HG03460 (cell line): Measurements from ENCODE around the gene TBL1X.
"Not testable (repeated sequence)": the region's sequence is repeated elsewhere in the genome, so short reads cannot be mapped to it uniquely, and the experiment has no call there.

Experiments
- ATAC-seq: cut with Tn5 transposase; IDR thresholded peaks from one replicate; pipeline ENCODE4 v1.9.1; 2021; ENCODE audit not compliant: unreplicated experiment

Gene TBL1X

GRCh38 chrX:9532349-9532748 is 67.5 kb downstream of the TBL1X start:
- no peak for ATAC-seq

DNA sequence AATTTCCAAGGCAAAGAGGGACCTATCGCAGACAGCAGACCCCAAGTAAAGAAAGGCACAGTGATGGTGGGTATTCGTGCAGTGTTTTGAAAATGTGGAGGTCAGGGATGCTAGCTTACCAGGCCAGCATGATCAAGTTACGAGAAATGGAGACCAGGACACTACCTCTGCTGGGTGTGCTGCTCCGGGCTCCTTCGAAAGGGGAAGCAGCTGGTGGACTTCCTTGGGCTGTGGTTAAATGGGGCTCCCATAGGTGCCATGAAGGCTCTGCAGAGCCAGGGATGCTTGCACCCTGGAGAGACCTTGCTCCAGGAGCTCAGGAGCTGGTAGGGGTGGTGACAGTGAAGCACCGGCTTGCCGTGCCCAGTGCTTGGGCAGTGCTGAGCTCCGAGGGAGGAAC is 68.8 kb downstream of the TBL1X start:
- no peak for ATAC-seq

DNA sequence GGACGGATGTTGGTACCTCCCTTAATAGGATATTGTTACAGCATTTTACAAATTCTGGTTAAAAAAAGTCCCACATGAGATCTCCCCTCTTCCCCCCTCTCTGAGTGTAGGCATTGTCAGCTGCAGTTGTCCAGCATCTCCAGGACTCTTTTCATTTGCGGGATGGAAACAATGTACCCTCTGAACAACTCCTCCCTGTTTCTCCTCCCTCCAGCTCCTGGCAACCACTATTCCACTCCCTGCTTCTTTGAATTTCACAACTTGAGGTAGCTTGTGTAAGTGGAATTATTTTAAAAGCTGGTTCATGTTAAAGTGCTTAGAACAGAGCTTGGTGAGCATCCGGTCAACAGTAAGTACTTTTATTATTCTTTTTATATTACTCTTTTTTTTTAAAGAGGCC is 69.8 kb downstream of the TBL1X start:
- no peak for ATAC-seq

GRCh38 chrX:9535101-9535500 is 70.2 kb downstream of the TBL1X start:
- ATAC-seq: no peak

DNA sequence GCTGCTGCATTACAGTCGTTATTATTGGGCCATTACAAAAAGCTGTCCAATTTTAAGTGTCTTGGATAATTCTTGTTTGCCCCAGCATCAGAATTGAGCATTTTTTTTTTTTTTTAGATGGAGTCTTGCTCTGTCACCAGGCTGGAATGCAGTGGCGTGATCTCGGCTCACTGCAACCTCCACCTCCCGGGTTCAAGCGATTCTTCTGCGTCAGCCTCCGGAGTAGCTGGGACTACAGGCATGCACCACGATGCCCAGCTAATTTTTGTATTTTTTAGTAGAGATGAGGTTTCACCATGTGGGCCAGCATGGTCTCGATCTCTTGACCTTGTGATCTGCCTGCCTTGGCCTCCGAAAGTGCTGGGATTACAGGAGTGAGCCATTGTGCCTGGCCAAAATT is 71.3 kb downstream of the TBL1X start:
- not testable (repeated sequence) for ATAC-seq

DNA sequence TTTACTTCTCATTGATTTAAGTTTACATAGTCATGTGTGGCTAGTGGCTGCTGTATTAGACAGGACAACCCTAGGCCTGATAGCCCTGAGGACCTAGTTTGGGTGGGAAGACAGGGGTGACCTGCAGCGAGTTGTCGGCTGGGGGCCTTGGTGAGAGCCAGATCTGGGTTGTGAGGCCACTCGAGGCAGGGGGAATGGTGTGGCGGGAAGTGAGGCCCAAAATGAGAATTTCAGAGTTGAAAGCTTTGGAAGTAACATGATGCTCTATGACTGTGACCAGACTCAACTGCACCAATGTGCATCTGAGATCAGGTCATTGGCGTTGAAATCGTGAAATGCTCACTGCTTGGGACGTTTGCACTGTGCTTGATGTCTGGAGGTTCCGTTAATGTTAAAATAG is 72.9 kb downstream of the TBL1X start:
- ATAC-seq: no peak

- ATAC-seq: no peak
Measured at GRCh38 chrX:9538544-9539045, 73.7 kb downstream of the TBL1X start.

GRCh38 chrX:9539605-9540387 is 74.9 kb downstream of the TBL1X start:
- ATAC-seq: no peak

DNA sequence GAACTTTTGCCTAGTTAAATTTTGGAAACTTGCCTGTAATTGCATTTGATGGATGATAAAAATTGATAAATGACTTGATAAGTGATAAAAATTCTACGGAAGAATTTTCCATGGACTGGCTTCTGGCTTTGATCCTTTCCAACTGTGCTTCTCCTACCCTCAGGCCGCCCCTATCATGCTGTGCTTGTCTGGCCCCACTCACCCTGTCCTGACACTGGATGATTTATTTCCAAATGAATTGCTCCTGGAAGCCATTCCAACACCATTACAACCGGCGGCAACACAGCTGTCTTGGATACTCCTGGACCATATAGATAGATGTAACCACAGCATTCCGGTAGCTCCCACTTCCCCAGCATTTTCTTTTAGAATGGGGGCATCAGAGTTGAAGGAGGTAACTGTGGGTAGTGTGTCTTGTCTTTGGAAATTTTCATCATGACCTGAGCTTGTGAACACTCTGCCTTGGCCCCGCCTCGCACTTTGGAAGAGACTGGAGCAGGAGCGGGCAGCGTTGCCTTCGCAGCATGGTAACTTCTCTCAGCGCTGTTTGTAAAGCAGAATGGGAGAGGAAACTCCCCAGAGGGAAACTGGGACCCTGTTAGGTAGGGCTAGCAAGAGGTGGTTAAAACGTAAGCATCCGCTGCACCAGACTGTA is 77.4 kb downstream of the TBL1X start:
- no peak for ATAC-seq

DNA sequence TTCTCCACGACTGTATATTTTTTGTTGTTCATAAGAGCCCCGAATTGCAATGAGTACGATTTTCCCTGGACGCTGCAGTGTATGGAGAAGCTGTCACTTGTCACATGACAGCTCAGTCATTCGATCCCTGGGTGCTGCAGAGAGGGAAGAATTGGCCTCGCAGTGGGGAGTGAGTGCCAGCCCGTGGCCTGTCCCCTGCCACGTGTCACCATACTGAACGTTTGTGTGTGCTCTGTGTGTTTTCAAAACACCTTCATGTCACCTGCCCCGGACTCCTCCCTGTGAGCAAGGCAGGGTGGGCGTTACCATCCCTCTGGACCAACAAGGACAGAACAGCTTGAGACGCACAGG is 77.9 kb downstream of the TBL1X start:
- ATAC-seq: no peak

DNA sequence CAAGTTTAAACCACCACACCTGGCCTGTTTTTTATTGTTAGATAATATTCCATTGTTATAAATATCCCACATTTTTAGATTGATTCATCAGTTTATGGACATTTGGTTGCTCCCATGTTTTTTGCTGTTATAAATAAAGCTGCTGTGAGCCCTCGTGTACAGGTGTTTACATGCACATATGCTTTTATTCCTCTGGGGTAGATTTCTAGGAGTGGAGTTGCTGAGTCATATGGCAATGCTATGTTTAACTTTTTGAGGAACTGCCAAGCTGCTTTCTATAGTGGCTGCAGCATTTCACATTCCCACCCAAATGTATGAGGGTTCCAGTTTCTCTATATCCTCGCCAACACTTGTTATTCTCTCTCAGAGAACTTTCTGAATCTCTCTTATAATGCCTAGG is 90.5 kb downstream of the TBL1X start:
- no peak for ATAC-seq

- no peak for ATAC-seq
Measured at GRCh38 chrX:9557091-9557490, 92.2 kb downstream of the TBL1X start.

GRCh38 chrX:9557521-9557920 is 92.7 kb downstream of the TBL1X start:
- no peak for ATAC-seq

- ATAC-seq: no peak
Measured at GRCh38 chrX:9558615-9559014, 93.8 kb downstream of the TBL1X start.

- no peak for ATAC-seq
Measured at GRCh38 chrX:9560219-9560618, 95.4 kb downstream of the TBL1X start.

DNA sequence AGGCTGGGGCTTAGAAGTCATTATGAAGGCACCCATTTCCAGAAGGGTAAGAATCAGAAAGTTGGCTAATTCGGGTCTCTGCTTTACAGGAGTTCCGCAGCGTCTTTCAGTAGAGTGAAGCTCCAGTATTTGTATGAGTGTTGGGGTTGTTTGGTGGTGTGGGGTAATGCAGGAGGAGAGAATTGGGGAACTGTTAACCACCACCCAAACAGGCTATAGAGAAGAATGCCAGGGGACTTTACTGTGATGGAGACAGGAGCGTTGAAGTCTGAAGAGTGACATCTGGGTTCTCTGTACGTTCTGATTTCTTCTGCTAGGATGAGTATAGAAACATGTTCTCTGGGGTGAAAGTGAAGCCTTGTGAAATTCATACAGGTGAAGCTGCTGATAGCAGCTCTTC is 96.3 kb downstream of the TBL1X start:
- no peak for ATAC-seq

DNA sequence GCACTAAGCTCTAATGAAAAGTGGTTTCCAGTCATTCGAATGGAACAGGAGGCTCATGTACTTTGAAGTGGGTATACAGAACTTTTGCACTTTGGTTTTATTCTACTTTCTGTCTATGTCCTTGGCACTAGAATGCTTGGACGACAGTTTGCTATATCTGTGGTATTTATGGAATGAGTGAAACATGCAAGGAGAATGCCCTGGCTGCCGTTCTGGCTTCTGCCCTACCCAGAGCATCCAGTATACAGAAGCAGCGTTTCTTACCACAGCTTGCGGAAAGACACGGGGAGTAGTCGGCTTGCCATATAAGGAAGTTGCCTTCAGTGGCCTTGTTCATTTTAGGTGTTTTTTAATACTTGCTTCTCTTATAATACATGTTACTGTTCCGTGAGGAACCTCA is 98.0 kb downstream of the TBL1X start:
- no peak for ATAC-seq

- no peak for ATAC-seq
Measured at GRCh38 chrX:9566150-9566621, 101.3 kb downstream of the TBL1X start.

DNA sequence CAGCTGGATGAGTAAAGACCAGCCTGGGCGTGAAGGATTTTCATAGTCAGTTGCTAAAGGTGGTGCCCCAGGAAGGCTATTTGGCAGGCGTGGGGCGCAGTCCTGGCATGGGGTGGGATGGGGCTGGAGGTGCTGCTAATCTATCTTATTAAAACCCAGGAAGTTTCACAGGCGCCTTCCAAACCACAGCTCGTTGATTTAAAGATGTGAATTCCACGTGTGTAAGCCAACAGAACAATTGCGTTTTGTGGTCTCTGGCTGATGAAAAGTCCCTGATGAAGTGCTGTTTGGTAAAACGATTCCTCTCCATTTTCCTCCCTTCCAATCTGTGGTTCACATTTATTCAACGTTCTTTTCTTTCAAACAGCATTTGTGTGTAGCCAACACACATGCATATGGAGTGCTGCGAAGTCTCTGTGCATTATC is 105.0 kb downstream of the TBL1X start:
- ATAC-seq: no peak

DNA sequence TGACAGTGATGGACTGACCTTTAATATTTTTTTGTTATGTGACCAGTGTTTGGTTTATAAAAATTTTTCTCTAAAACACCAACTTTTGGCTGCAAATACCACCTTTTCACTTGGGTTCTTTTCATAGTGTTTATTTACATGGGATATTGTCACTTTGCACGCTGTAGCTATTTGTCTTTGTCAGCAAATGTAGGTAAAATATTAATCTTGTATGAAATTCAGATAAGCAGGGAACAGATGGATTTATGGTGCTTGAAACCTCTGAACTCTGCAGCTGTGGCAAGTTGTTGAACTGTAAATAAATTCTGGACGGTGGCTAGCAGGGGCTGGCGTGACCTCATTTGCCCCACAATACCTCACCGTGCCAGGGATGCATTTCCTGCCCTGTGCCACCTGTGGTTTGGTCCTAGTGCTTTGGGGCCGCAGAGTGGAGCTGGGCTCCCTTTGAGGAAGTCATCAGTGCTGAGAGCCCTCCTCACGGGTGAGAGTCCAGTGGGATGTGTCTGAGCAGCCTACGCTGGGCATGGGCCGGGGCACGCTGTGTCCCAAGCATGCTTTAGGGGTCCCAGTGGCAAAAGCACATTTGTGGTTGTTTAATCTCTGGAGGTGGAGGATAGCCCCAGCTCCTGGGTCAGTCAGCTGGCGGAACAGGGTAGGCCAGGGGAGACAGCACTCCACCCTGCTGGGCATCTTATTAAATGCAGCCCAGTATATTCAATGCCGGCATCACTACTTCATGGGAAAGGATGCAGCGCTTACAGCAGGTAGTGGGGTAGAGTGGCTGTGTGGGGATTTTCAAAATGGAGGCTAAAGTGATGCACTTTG is 108.6 kb downstream of the TBL1X start:
- no peak for ATAC-seq

- ATAC-seq: no peak
Measured at GRCh38 chrX:9576059-9576458, 111.2 kb downstream of the TBL1X start.

- no peak for ATAC-seq
Measured at GRCh38 chrX:9577555-9577954, 112.7 kb downstream of the TBL1X start.
